HUDEP-2 (cell line): ENCODE measurements around the gene KRTAP4-2.
"Not testable (repeated sequence)": the region's sequence is repeated elsewhere in the genome, so short reads cannot be mapped to it uniquely, and the experiment has no call there.

ENCODE experiments used
- DNase-seq, 76 experiments: peaks; one replicate each; lab custom pipeline; 2025; ENCODE audit not compliant: unreplicated experiment in 76 of 76; lab: John Stamatoyannopoulos, UW

The KRTAP4-2 gene

DNA sequence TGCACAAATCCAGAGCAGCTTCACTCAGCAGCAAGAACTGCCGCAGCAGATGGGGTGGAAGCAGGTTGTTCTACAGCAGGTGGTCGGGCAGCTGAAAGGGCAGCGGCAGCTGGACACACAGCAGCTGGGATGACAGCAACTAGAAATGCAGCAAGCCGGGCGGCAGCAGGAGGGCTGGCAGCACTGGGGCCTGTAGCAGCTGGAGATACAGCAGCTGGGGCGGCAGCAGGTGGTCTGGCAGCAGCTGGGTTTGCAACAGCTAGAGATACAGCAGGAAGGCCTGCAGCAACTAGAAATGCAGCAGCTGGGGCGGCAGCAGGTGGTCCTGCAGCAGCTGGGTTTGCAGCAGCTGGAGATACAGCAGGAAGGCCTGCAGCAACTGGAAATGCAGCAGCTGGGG is 10.5 kb downstream of the KRTAP4-2 start:
- no peak for DNase-seq

DNA sequence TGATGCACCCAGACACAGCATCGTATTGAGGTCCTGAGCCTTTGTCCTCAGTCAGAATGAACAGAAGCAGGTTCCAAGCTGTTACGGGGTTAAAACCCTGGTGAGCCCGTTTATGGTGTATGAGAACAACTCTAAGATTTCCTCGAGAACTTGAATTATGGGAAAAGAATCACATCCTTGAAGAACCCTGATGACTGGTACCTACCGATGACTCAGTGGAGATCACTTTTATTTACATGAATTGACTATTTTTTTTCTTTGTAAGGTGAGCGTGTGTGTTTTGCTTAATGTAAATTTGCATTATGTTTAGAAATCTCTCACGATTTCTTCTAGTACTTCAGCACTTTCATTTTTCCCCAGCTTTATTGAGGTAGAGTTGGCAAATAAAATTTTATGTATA is 14.2 kb downstream of the KRTAP4-2 start:
- no peak for DNase-seq

DNA sequence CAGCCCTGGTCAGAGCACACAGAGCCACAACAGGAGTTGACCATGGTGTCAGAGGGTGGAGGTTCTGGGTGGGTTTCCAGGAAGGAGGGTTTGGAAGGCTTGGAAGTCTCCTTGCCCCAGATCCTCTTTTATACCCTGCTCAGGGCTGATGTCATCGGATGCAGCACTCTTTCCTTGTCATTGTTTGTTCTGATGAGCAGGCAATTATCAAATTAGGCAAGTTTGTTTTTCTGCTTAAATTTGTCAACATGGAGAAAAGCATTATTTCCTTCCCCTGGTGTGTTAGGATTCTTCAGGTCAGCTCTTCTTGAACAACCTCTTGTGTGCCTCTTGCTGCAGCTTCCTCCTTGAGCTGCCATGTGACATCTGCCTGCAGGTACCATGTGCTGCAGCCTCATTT is 17.4 kb downstream of the KRTAP4-2 start, which contains the start of gene KRTAP4-4:
KRTAP4-4 (minus strand) TSS at position 101 of the 400 bp plus-strand sequence; CDS start at position 44, 57 bp downstream.
- DNase-seq = no peak

DNA sequence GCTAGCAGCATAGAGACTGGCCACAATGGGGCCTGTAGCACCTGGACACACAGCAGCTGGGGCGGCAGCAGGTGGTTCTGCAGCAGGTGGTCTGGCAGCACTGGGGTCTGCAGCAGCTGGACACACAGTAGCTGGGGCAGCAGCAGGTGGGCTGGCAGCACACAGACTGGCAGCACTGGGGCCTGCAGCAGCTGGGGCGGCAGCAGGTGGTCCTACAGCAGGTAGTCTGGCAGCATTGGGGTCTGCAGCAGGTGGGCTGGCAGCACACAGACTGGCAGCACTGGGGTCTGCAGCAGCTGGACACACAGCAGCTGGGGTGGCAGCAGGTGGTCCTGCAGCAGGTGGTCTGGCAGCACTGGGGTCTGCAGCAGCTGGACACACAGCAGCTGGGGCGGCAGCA is 17.8 kb downstream of the KRTAP4-2 start:
- DNase-seq = not testable (repeated sequence)

DNA sequence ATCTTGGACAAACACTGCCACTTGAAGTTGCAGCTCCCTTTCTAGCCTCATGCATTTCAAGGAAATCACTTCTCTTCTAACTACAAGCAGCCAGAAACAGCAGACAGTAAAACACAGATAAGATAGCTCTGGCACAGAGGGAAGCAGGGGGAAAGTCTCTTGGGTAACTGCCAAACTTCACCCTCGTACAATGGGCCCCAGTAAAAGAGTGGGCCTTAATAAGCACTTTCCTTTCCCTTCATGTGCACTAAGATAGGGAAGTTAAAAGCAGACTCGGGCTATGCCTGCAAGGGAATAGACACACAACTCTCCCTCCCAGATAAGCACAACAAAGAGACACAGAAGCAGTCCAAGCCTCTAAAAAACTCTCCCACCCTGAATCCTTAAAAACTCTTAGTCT is 24.2 kb downstream of the KRTAP4-2 start:
- DNase-seq = no peak

DNA sequence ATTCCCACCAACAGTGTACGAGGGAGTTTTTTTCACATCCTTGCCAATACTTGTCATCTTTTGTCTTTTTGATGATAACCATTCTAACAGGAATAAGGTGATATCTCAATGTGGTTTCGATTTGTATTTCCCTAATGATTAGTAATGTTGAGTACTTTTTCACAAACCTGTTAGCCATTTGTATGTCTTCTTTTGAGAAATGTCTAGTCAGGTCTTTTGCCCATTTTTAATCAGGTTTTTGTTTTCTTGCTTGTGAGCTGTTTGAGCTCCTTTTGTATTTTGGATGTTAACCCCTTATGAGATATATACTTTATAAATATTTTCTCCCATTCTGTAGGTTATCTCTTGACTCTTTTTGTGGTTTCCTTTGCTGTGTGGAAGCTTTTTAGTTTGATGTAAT is 26.5 kb downstream of the KRTAP4-2 start:
- DNase-seq = no peak

DNA sequence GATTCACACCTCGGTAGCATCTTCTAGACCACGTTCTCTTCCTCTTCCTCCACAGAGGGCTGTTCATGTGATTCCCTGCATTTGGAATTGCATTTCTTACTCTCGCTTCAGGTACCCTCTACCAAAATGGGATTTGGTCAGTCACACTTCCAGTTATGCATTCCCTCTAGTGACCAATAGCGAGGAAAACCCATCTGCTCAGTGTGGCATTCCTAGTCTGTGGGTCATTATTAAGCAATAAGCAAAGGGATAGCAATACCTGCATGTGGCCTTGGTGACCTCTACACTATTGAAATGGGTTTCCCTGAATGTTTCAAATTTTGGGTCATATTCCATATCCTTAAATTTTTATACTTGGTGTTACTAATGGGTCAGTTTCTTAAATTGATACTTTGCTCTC is 28.0 kb downstream of the KRTAP4-2 start:
- DNase-seq = no peak

DNA sequence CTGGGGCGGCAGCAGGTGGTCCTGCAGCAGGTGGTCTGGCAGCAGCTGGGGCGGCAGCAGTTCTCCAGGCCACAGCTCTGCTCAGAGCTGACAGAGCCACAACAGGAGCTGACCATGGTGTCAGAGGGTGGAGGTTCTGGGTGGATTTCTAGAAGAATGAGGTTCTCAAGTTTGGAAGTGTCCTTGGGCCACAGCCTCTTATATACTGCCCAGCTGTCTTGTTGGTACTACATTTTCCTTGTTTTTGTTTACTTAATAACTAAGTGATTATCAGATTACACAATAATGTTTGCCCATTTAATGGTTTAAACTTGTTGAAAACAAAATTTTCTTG is 28.4 kb downstream of the KRTAP4-2 start, which contains the start of gene KRTAP4-5:
KRTAP4-5 (minus strand) TSS at position 174 of the 334 bp plus-strand sequence; CDS start at position 116, 58 bp downstream.
- DNase-seq = no peak

DNA sequence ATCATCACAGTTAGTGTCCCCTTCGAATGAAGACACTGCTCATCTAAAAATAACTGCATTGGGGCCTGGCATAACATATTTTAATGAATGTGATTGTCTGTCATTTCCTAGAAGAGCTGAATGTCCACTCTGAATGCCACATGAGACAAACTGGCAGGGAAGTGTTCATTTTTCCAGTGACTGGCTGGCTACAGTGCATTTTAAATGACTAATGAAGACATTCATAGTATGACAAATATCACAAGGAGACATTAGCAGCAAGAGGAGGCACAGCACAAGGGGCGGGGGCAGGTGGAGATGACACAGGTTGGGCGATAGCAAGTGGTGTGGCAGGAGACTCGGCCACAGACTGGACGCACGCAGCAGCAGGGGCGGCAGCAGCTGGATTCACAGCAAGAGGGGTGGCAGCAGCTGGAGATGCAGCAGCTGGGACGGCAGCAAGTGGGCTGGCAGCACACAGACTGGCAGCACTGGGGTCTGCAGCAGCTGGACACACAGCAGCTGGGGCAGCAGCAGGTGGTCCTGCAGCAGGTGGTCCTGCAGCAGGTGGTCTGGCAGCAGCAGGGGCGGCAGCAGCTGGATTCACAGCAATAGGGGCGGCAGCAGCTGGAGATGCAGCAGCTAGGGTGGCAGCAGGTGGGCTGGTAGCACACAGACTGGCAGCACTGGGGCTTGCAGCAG is 28.9 kb downstream of the KRTAP4-2 start:
- DNase-seq = not testable (repeated sequence)

DNA sequence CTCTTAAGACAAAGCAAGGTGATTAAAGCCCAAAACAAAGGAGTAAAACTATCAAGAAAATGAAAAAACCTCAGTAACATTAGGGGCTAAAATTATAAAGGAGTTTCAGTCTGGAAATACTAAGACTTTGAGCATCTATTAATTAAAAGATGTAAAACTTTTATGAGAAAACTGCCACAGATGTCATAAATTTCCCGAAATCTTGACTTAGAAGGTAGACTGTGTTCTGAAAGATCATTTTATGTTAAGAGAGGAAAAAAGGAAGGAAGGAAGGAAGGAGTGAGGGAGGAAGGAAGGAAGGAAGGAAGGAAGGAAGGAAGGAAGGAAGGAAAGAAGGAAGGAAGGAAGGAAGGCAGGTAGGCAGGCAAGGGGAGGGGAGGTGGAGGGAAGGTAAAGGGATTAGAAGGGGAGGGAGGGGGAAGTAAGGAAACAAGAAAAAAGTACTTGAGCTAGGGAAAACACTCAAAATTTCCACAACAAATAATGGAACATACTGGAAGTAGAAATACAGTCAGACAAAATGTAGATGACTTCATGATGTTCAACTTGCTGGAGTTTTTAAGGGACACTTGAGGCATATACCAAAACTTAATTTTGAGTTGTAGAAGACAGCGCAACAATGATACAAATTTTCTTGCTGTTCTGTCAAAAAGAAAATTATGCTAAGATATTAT is 30.4 kb downstream of the KRTAP4-2 start:
- DNase-seq = no peak

DNA sequence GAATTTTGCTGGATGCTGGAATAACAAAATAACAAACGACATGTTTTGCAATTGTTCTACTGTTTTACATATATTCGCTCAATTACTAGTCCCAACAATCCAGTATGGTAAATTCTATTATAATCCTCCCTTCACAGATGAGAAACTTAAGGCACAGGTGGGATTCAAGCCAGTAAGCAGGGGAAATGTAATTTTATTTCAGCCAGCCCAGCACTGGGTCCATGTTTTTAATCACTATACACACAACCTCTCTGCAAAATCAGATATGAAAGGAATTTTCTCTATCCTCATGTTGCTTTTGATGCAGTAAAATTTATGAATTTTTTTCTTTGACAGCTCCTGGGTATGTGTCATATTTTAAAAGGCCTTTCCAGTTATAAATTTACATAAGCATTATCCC is 32.8 kb downstream of the KRTAP4-2 start:
- DNase-seq = no peak

DNA sequence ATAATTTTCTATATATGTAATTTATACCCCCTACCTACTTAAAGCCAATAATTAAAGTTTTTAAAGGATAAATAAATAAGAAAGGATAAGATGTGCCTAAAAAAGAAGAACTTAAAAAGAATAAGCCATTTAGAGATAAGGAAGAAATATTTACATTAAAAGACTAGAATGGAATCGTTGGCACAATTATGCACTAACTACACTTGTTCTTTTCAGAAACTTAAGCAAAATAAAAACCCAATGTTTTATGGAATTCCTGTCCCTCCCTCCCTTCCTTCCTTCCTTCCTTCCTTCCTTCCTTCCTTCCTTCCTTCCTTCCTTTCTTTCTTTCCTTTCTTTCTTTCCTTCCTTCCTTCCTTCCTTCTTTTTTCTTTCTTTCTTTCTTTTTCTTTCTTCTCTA is 33.2 kb downstream of the KRTAP4-2 start:
- DNase-seq = no peak

DNA sequence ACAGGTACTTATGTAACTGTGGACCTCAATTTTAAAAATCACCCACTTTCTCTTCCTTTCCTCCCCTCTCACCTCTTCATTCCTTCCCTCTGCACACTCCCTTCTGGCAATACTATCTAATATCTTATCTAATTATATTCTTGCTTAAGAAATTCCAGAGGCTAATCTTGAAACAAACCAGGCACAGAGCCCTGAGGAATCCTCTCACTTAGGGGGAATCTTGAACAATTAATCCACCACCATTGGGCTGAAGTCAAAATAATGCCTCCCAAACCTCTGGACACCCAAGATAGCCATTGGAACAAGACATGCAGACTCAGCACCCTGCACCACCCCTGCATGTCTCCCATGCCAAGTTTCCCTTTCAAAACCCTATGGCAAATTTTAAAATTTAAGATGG is 36.7 kb downstream of the KRTAP4-2 start:
- DNase-seq = no peak

DNA sequence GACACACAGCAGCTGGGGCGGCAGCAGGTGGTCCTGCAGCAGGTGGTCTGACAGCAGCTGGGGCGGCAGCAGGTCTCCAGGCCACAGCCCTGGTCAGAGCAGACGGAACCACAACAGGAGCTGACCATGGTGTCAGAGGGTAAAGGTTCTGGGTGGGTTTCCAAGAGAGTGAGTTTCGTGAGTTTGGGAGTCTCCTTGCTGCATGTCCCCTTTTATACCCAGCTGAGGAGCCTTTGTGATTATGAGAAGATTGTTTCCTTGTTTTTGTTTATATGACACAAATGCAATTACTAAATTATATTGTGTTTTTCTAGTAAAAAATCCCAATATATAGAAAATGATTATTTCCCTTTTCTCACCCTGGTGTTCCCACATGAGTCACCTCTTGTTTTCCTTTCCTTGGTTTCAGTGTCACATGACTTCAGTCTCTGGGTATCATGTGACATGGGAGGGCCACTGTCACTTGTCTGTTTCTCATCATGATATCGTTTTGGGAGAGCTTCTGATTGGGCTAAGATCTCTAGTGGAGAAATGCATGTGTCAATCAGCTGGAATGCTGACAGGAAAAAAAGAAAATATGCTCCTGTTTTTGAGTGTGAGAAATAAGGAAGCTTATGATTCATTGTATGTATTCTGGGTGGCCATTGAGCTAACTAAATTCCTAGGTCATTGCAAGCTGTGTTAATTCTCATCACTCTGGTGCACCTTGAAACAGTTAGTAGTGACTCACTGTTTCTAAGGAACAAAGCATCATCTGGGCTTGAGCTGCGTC is 37.5 kb downstream of the KRTAP4-2 start, which contains the start of gene KRTAP4-6:
KRTAP4-6 (minus strand) TSS at position 185 of the 772 bp plus-strand sequence; CDS start at position 128, 57 bp downstream.
- no peak for DNase-seq

DNA sequence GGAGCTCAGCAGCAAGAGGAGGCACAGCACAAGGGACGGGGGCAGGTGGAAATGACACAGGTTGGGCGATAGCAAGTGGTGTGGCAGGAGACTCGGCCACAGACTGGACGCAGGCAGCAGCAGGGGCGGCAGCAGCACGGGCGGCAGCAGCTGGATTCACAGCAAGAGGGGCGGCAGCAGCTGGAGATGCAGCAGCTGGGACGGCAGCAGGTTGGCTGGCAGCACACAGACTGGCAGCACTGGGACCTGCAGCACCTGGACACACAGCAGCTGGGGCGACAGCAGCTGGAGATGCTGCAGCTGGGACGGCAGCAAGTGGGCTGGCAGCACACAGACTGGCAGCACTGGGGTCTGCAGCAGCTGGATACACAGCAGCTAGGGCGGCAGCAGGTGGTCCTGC is 38.2 kb downstream of the KRTAP4-2 start:
- not testable (repeated sequence) for DNase-seq

DNA sequence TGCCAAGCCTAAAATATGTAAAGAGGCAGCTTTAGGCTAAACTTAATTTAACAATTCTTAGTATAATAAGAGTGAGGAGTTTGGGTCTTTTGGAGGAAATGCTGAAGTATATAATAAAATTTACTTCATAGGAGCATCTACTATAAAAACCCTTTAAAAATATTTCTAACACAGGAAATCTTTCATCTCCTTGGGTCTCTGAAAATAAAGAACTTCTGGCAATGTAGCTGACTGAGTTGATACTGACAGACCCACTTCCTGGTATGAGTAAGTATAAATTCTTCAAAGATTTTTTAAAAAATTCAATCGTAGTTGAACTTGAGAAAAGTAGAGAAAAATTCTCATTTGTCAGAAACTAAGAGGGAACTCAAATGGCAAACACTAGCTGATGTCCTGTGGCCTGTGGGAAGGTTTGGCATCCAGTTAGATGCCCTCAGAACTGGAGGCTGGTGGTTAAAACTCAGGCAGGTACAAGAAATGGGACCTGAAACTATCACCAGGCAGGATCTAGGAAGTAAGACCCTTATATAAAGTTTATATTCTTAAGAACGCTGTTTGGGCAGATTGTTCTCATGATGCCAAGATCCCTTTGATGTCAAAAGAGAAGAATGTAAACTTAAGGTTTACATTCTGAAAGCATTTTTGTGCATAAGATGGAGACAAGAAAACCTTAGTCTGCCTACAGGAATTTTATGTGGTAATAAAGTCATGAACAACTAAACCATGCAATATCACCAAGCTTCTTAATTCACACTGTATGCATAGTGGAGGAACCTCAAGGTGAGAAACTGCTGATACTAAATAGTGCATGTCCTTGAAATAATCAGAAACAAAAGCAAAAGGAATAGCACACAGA is 43.9 kb downstream of the KRTAP4-2 start:
- no peak for DNase-seq

DNA sequence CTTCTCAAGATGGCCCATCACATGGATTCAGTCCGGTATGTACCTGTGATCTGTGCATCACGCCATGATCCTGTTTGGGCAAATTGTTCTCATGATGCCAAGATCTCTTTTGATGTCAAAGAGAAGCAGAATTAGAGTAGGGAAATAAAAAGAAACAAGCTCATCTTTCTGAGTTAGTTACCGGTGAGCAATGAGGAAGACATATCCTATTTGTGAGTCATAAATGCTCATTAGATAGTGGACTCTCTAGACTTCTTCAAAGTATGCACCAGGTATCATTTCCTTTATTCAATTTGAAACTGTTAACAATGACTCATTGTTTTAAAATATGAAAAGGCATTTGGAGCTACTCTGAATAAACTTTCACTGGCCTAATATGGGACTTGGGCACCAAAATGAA is 46.0 kb downstream of the KRTAP4-2 start:
- DNase-seq = no peak
